A549 (cell line): ENCODE data around the gene GRK5. TPM values are rescaled to one million over a fixed set of nuclear protein-coding genes. Genes with fewer than 3 reads are reported as not detected.
A peak's percentile ranks its signal among the peaks of the same experiment; 100 is the strongest.

ENCODE experiments used
- ATAC-seq, 2 experiments: fragments of 200-7000 bp in 1 of 2; fragments of >200 bp in 1 of 2; cut with Nextera tagmentation in 1 of 2; cut with Tn5 transposase in 1 of 2; 3 replicates each; pipeline versions ENCODE4 v1.8.0 to v1.9.1; 2018 to 2020; ENCODE audit warnings: mild to moderate bottlenecking in 1 of 2, moderate library complexity in 1 of 2
- CTCF ChIA-PET: fragments of 300-600 bp; sonication (Branson Sonifier 250); formaldehyde crosslinking; extraction: SDS; loops from one replicate; lab custom pipeline; 2021; ENCODE audit warnings: antibody characterized with exemption, inconsistent platforms; lab: Yijun Ruan, JAX
- POLR2A ChIA-PET: fragments of 350-600 bp; formaldehyde crosslinking; extraction: SDS; loops from one replicate; lab custom pipeline; 2021; ENCODE audit warnings: antibody characterized with exemption, inconsistent platforms; lab: Yijun Ruan, JAX
- DNase-seq, 2 experiments: peaks; one replicate each; pipeline versions ENCODE4 v3.0.0 to v3.0.0-alpha.2; 2011 to 2016; ENCODE audit warnings: low read depth in 1 of 2, low spot score in 1 of 2
- FAIRE-seq: peaks from 2 replicates; lab custom pipeline; 2011; peaks lifted over from hg19 to GRCh38; lab: Jason Lieb, UNC
- H3K27ac ChIP-seq, 2 experiments: fragments of >200 bp; sonication (Bioruptor Twin); formaldehyde crosslinking; 3 replicates each; pipeline ENCODE4 v1.5.1; 2016 to 2017
- H3K4me1 ChIP-seq: fragments of >200 bp; sonication (Bioruptor Twin); formaldehyde crosslinking; 3 replicates; pipeline ENCODE4 v1.6.1; 2016
- H3K4me2 ChIP-seq: fragments of >200 bp; sonication (Bioruptor Twin); formaldehyde crosslinking; 3 replicates; pipeline ENCODE4 v1.6.1; 2016
- H3K4me3 ChIP-seq: fragments of >200 bp; sonication (Bioruptor Twin); formaldehyde crosslinking; 3 replicates; pipeline ENCODE4 v1.5.1; 2016
- H3K9me3 ChIP-seq: fragments of >200 bp; sonication (Bioruptor Twin); formaldehyde crosslinking; 3 replicates; pipeline ENCODE4 v1.6.1; 2016
- BHLHE40 ChIP-seq: IDR thresholded peaks from 2 replicates; pipeline ENCODE4 v1.6.1; 2012; ENCODE audit warnings: low read depth, low read length, inconsistent platforms
- EHF ChIP-seq: fragments of 250-450 bp; sonication (Bioruptor Pico); IDR thresholded peaks from 2 replicates; pipeline ENCODE4 v1.5.0; 2020; ENCODE audit warnings: mild to moderate bottlenecking
- EHMT2 ChIP-seq: fragments of 200-600 bp; sonication (generic); IDR thresholded peaks from 2 replicates; pipeline ENCODE4 v1.6.1; 2016; ENCODE audit warnings: antibody characterized with exemption, low read depth, mild to moderate bottlenecking, moderate library complexity
- EP300 ChIP-seq, 2 experiments: fragments of >200 bp; sonication (Bioruptor Twin); formaldehyde crosslinking; IDR thresholded peaks; 2 replicates in 1 of 2; 3 replicates in 1 of 2; pipeline ENCODE4 v1.6.1; 2016 to 2017
- ESRRA ChIP-seq: fragments of 150-350 bp; IDR thresholded peaks from 2 replicates; pipeline ENCODE4 v1.6.1; 2014; ENCODE audit warnings: mild to moderate bottlenecking, low read length, borderline replicate concordance
- HMGXB4 ChIP-seq: fragments of 250-450 bp; sonication (Bioruptor Pico); IDR thresholded peaks from 2 replicates; pipeline ENCODE4 v1.5.0; 2021; ENCODE audit warnings: mild to moderate bottlenecking, moderate library complexity, borderline replicate concordance
- HOXA7 ChIP-seq: fragments of 250-450 bp; sonication (Bioruptor Pico); IDR thresholded peaks from 2 replicates; pipeline ENCODE4 v1.5.0; 2020; ENCODE audit warnings: mild to moderate bottlenecking, moderate library complexity
- HOXB13 ChIP-seq: fragments of 250-450 bp; sonication (Bioruptor Pico); IDR thresholded peaks from 2 replicates; pipeline ENCODE4 v1.5.0; 2020; ENCODE audit warnings: low read depth, mild to moderate bottlenecking, moderate library complexity
- JUN ChIP-seq, 2 experiments: fragments of >200 bp; sonication (Bioruptor Twin); formaldehyde crosslinking; IDR thresholded peaks; 2 replicates in 1 of 2; 3 replicates in 1 of 2; pipeline ENCODE4 v1.6.1; 2016 to 2017
- KDM1A ChIP-seq: fragments of 200-600 bp; sonication (generic); IDR thresholded peaks from 2 replicates; pipeline ENCODE4 v1.6.1; 2016; ENCODE audit warnings: low read depth, mild to moderate bottlenecking
- NFE2L2 ChIP-seq: fragments of 150-350 bp; conservative IDR thresholded peaks from 2 replicates; pipeline ENCODE4 v1.6.1; 2014; ENCODE audit warnings: low read length
- PHF8 ChIP-seq: fragments of 200-600 bp; sonication (generic); IDR thresholded peaks from 2 replicates; pipeline ENCODE4 v1.6.1; 2016; ENCODE audit warnings: low read depth, mild to moderate bottlenecking, antibody characterized with exemption, moderate library complexity, borderline replicate concordance
- POLR2A ChIP-seq: IDR thresholded peaks from 2 replicates; pipeline ENCODE4 v1.6.1; 2012; ENCODE audit warnings: mild to moderate bottlenecking, low read length
- POLR2AphosphoS2 ChIP-seq: conservative IDR thresholded peaks from 2 replicates; pipeline ENCODE4 v1.6.1; 2012; ENCODE audit warnings: low read length, improper control_type of control experiment, inconsistent platforms
- RARB ChIP-seq: fragments of 250-450 bp; sonication (Bioruptor Pico); IDR thresholded peaks from 2 replicates; pipeline ENCODE4 v1.8.0; 2021; ENCODE audit warnings: mild to moderate bottlenecking, moderate library complexity
- RCOR1 ChIP-seq: fragments of 150-350 bp; IDR thresholded peaks from 2 replicates; pipeline ENCODE4 v1.6.1; 2014; ENCODE audit warnings: antibody characterized with exemption, low read length, low read depth
- RNF2 ChIP-seq: fragments of 200-600 bp; sonication (generic); IDR thresholded peaks from 2 replicates; pipeline ENCODE4 v1.6.1; 2016; ENCODE audit warnings: low read depth, mild to moderate bottlenecking, antibody characterized with exemption, moderate library complexity, borderline replicate concordance
- TFCP2L1 ChIP-seq: fragments of 250-450 bp; sonication (Bioruptor Pico); IDR thresholded peaks from 2 replicates; pipeline ENCODE4 v1.5.0; 2021; ENCODE audit warnings: mild to moderate bottlenecking
- ZC3H11A ChIP-seq: fragments of 450-650 bp; IDR thresholded peaks from 2 replicates; pipeline ENCODE4 v1.6.1; 2014; ENCODE audit warnings: antibody characterized with exemption, mild to moderate bottlenecking
- WGBS: methylation state at CpG from one replicate; pipeline ENCODE4 v1.1.6; 2017; ENCODE audit errors: missing lambda C conversion rate; 5-methylcytosine and 5-hydroxymethylcytosine counted together
- polyA plus RNA-seq, 4 experiments: library from polyadenylated mRNA; depleted of rRNA in 3 of 4; stranded (reverse); fragments of >200 nt; fragmentation: RNase III in 1 of 4; extraction: RNeasy Plus Mini Kit Qiagen cat#74134 plus additional on column Dnase treatment in 1 of 4; gene quantifications; 2 replicates in 3 of 4; 3 replicates in 1 of 4; pipeline ENCODE4 v1.2.3, GENCODE V29; 2011 to 2017
- TF ChIP-seq, protein P1 (sequence below): fragments of 150-350 bp; IDR thresholded peaks from 2 replicates; pipeline ENCODE4 v1.6.1; 2014; ENCODE audit warnings: low read depth, mild to moderate bottlenecking, low read length
- TF ChIP-seq, protein P2 (sequence below): fragments of 450-650 bp; IDR thresholded peaks from 2 replicates; pipeline ENCODE4 v1.6.1; 2014; ENCODE audit warnings: antibody characterized with exemption
- TF ChIP-seq, protein P3 (sequence below): fragments of >200 bp; sonication (Bioruptor Twin); formaldehyde crosslinking; IDR thresholded peaks from 3 replicates; pipeline ENCODE4 v1.5.1; 2016

The GRK5 gene
- polyA plus RNA-seq, 2 of the 4 experiments (the other 2 are of a cell fraction) = 5.0 to 7.9 TPM

DNA sequence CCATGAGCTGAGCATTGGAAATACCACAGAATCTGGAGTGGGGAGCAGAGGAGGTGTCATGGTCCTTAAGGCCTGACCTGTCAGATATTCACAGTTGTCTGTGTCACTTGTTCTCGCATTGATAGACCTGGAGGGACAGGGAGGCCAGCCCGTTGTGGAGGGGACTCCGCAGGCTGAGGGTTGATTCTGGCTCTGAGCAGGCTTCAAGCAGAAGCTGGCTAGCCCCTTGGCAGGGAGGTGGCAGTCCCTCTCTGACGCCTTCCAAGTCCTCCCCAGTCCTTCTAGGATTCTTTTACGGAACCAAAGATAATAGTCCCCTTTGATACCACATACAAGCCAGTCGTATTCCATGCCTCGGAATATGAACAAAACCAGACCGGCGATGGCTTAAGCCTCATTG, 65.4 kb downstream of the GRK5 start:
- no peak for TF ChIP-seq ESRRA
- TF ChIP-seq BHLHE40 = no peak
- TF ChIP-seq ZC3H11A = no peak
- no peak for TF ChIP-seq POLR2A
- no peak for TF ChIP-seq PHF8
- TF ChIP-seq JUN (IDR thresholded peaks at IDR 0.05) = no peak
- TF ChIP-seq, protein P1, sequence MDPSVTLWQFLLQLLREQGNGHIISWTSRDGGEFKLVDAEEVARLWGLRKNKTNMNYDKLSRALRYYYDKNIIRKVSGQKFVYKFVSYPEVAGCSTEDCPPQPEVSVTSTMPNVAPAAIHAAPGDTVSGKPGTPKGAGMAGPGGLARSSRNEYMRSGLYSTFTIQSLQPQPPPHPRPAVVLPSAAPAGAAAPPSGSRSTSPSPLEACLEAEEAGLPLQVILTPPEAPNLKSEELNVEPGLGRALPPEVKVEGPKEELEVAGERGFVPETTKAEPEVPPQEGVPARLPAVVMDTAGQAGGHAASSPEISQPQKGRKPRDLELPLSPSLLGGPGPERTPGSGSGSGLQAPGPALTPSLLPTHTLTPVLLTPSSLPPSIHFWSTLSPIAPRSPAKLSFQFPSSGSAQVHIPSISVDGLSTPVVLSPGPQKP = no peak
- no peak for TF ChIP-seq HOXA7 (CRISPR knock-in tag)
- TF ChIP-seq RARB = no peak
- TF ChIP-seq KDM1A = no peak
- TF ChIP-seq HOXB13 (CRISPR knock-in tag) = no peak
- no peak for TF ChIP-seq TFCP2L1
- TF ChIP-seq EP300 (IDR thresholded peaks at IDR 0.05) = no peak
- H3K4me2 ChIP-seq = no peak overlapping the region
- no peaks in the 10 kb centered on the region for H3K9me3 ChIP-seq
- ChIA-PET CTCF (interaction anchor here (0.7 to 3.4 kb wide), 8 partner anchors 10 to 153 kb away, joined by 3 to 19 read pairs (median 10); partner anchors contain the start of gene GRK5), POLR2A (no interaction called here)
- ATAC-seq = no peak
- peak overlapping the region in 1 of 2 experiments; percentile 47; a peak in 3 of 6 replicates for H3K27ac ChIP-seq
- DNase-seq = no peak
- FAIRE-seq = no peak
- WGBS = 97% methylated on average over 9 of the region's 9 CpGs
- H3K4me1 ChIP-seq = peaks cover 30% of the 10 kb centered on the region
- H3K4me3 ChIP-seq = no peak overlapping the region

- no peak for DNase-seq
- CTCF ChIA-PET = interaction anchor here (0.5 to 3.4 kb wide), 10 partner anchors 9 to 172 kb away, joined by 3 to 19 read pairs (median 4); partner anchors contain the start of gene GRK5
- peaks cover 30% of the 10 kb centered on the region for H3K4me1 ChIP-seq
- TF ChIP-seq, protein P2, sequence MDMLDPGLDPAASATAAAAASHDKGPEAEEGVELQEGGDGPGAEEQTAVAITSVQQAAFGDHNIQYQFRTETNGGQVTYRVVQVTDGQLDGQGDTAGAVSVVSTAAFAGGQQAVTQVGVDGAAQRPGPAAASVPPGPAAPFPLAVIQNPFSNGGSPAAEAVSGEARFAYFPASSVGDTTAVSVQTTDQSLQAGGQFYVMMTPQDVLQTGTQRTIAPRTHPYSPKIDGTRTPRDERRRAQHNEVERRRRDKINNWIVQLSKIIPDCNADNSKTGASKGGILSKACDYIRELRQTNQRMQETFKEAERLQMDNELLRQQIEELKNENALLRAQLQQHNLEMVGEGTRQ = no peak
- TF ChIP-seq, protein P3, sequence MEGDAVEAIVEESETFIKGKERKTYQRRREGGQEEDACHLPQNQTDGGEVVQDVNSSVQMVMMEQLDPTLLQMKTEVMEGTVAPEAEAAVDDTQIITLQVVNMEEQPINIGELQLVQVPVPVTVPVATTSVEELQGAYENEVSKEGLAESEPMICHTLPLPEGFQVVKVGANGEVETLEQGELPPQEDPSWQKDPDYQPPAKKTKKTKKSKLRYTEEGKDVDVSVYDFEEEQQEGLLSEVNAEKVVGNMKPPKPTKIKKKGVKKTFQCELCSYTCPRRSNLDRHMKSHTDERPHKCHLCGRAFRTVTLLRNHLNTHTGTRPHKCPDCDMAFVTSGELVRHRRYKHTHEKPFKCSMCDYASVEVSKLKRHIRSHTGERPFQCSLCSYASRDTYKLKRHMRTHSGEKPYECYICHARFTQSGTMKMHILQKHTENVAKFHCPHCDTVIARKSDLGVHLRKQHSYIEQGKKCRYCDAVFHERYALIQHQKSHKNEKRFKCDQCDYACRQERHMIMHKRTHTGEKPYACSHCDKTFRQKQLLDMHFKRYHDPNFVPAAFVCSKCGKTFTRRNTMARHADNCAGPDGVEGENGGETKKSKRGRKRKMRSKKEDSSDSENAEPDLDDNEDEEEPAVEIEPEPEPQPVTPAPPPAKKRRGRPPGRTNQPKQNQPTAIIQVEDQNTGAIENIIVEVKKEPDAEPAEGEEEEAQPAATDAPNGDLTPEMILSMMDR = no peak
- TF ChIP-seq NFE2L2 (no peak), RCOR1 (no peak), HMGXB4 (no peak), POLR2AphosphoS2 (no peak), EHMT2 (no peak), RNF2 (no peak), EHF (no peak)
- TF ChIP-seq, protein P1 = no peak
- no peak overlapping the region for H3K27ac ChIP-seq
- ATAC-seq = no peak
- POLR2A ChIA-PET = no interaction called here
- no peak overlapping the region for H3K4me3 ChIP-seq
- FAIRE-seq = no peak
- no peak overlapping the region for H3K4me2 ChIP-seq
- H3K9me3 ChIP-seq = no peaks in the 10 kb centered on the region
- WGBS = 91% methylated on average over 8 of the region's 8 CpGs
Measured at GRCh38 chr10:119273413-119273812, 66.0 kb downstream of the GRK5 start.
